CMK (cell line): ENCODE results near the gene GNA14.
"Not testable (repeated sequence)": the region's sequence is repeated elsewhere in the genome, so short reads cannot be mapped to it uniquely, and the experiment has no call there.

Experiments used
- DNase-seq: peaks from one replicate; pipeline ENCODE4 v3.0.0-alpha.2; 2010; ENCODE audit warnings: low read depth

Gene GNA14

GRCh38 chr9:77402286-77402685, 245.8 kb downstream of the GNA14 start:
- no peak for DNase-seq

DNA sequence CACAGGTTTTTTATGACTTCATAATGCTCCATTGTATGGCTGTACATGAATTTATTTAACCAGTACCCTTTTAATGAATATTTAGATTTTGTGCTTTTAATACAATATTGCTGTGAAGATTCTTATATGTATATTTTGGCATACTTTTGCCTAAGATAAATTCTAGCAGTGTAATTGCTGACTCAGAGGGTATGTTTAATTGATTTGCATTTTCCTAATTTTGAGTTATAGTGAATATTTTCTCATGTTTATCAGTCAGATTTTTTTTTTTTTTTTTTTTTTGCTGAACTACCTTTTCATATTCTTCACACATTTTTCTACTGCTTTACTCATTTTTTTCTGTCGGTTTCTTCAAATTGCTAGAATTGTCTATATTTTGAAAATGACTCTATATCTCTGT, 248.2 kb downstream of the GNA14 start:
- no peak for DNase-seq

DNA sequence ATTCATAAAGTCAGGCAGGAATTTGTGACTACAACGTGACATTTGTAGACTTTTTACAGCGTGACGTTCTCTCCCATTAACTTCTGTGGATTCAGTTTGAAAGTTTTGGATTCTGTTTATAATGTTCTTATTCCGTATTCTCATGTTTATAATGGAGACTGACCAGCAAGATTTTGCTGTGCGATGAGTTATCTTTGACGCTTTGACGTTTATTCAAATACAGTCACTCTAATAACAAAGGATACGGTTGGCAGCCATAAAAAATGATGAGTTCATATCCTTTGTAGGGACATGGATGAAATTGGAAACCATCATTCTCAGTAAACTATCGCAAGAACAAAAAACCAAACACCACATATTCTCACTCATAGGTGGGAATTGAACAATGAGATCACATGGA, 249.5 kb downstream of the GNA14 start:
- DNase-seq = not testable (repeated sequence)

GRCh38 chr9:77392328-77392727, 255.8 kb downstream of the GNA14 start:
- DNase-seq = no peak

DNA sequence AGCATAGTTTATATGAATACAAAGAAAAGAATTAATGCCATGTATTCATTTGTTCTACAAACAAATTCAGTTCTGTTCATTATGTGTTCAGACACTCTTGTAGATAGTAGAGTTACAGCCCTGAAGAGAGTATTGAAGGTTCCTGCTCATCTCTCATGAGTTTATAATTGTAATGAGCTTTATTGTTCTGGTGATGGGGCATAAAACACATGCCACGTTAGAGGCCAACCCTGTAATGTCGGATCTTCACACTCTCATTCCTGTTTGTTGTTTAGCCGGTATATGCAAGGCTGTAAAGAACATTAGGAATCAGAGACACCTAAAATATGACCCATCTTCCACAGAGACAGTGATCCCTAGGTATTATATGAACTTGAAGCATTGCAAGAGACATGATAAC, 256.3 kb downstream of the GNA14 start:
- no peak for DNase-seq

GRCh38 chr9:77386187-77386586, 261.9 kb downstream of the GNA14 start:
- no peak for DNase-seq

DNA sequence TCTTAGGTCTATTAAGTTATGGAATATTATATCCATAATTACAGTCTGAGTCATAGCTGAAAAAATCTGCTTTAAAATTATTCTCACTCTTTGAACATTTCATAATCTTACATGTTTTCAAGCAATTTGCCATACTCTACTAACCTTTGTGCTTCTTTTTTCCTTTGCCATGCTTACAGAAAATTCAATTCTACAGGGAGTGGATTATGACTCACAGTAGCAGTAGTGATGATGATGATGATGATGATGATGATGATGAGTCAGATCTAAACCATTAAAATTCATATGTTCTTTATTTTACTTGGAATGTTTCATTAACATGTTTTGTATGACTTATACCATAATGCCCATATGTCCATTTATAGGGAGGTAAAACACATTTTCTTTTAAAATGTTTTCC, 263.7 kb downstream of the GNA14 start:
- DNase-seq = no peak

DNA sequence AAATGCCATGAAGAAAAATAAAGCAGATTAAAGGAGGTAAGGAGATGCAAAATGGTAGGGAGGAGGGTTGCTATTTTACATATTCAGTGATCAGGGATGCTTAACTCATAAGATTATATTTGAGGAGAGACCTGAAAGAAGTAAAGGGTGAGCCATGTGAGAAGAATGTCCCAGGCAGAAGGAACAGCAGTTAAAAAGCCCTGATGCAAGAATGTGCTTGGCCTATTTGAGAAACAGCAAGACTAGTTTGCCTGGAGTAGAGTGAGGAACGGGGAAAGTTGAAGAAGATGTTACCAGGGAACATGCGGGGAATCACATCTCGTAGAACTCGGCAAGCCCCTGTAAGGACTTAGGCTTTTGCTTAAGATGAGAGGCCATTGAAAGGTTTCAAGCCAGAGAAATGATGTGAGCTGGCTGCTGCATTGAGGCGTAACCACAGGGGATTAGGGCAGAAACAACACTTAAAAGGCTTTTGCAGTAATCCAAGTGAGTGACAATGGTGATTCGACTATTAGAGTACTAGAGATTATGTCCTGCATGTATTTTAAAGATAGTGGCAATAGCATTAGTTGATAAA, 272.1 kb downstream of the GNA14 start:
- DNase-seq = no peak

GRCh38 chr9:77374266-77374665, 273.9 kb downstream of the GNA14 start:
- DNase-seq = no peak
